ENCODE measurements around the gene TRAM2. TPM values are rescaled to one million over a fixed set of nuclear protein-coding genes. Genes with fewer than 3 reads are reported as not detected.

Gene TRAM2
- total RNA-seq, 1 experiment from 2014 or later: 13.4 TPM

DNA sequence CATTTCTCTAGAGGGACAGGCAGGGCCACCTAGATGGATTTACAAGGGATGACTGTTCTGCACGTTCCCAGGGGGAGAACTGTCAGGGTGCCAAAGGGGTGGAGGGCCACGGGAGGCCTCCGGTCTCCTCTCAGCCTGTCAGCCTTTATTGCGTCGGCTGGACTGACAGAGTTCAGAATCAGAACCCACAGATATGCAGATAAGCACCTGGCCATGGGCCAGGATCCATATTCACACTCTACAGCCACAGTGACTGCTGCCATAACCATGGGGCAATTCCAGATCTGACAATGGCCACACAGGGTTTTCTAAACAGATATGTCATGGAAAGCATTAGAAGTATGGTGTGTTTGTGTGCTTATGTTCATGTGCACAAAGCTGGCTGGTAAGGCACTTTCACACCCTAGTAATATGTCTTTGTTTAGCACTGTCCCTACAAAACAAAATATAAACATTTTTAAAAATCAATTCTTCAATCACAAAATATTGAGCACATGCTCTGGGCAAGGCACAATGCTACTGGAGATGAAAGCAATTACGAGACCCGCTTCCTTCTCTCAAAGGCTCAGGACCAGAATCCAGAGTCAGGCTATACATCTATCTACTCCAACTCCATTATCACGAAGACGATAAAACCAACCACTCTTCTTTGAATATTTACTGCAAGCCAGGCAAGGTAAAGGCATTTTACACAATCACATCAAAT is 29.1 kb downstream of the TRAM2 start:
- Mint-ChIP-seq H3K9me3 (no peaks in the 10 kb centered on the region), H3K27ac (no peak overlapping the region), H3K36me3 (no peaks in the 10 kb centered on the region), H3K4me3 (no peak overlapping the region), H3K4me1 (peaks cover 73% of the 10 kb centered on the region), H3K27me3 (ENCODE audit: low read depth) (no peaks in the 10 kb centered on the region)
- CTCF ChIA-PET: interaction anchor here (1.0 kb wide), 1 partner anchor 28 kb away, joined by 4 read pairs; no protein-coding TSS in a partner anchor
- peak; percentile 65; the same call in 1 of the 2 replicates for TF ChIP-seq GABPB1 (CRISPR knock-in tag; IDR thresholded peaks at IDR 0.05)
- TF ChIP-seq FOXK1 (CRISPR knock-in tag; IDR thresholded peaks at IDR 0.05): no peak
- DNase-seq (ENCODE audit: low spot score): no peak
- no peak for ATAC-seq
- POLR2A ChIA-PET: no interaction called here

DNA sequence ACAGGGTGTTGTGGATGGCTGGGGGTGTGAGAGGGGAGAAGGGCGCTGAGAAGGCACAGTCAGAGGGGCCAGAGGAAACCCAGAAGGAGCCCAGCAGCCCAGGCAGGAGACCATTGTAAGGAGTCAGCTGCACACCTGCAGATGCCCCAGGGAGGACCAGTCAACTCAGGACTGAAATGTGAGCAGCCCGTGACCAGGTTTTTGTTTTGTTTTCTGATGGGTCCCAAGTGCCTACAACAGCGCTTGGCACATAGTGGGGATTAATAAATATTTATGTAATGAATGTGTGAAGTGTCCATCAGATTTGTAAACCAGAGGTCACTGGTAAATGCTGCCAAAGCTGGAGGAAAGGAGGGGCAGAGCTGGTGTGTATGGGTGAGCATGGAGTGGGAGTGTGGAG is 30.2 kb downstream of the TRAM2 start:
- Mint-ChIP-seq H3K36me3 (no peaks in the 10 kb centered on the region), H3K4me3 (no peak overlapping the region), H3K27ac (peak overlapping the region; percentile 66; the same call in 1 of the 2 replicates), H3K4me1 (peaks cover 66% of the 10 kb centered on the region), H3K9me3 (no peaks in the 10 kb centered on the region), H3K27me3 (ENCODE audit: low read depth) (no peaks in the 10 kb centered on the region)
- no peak for ATAC-seq
- ChIA-PET POLR2A (no interaction called here), CTCF (no interaction called here)
- no peak for DNase-seq (ENCODE audit: low spot score)
- TF ChIP-seq, protein P1, sequence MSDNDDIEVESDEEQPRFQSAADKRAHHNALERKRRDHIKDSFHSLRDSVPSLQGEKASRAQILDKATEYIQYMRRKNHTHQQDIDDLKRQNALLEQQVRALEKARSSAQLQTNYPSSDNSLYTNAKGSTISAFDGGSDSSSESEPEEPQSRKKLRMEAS (CRISPR knock-in tag; IDR thresholded peaks at IDR 0.05): no peak
- no peak for TF ChIP-seq ZSCAN18 (CRISPR knock-in tag; IDR thresholded peaks at IDR 0.05)
- no peak for TF ChIP-seq MXD4 (CRISPR knock-in tag; IDR thresholded peaks at IDR 0.05; ENCODE audit: borderline replicate concordance)
- no peak for TF ChIP-seq CDX4 (CRISPR knock-in tag; IDR thresholded peaks at IDR 0.05; ENCODE audit: borderline replicate concordance)

GRCh38 chr6:52546192-52546591 is 30.7 kb downstream of the TRAM2 start:
- CTCF ChIA-PET: no interaction called here
- no peak for DNase-seq (ENCODE audit: low spot score)
- POLR2A ChIA-PET: no interaction called here
- Mint-ChIP-seq H3K9me3 (no peaks in the 10 kb centered on the region), H3K36me3 (no peaks in the 10 kb centered on the region), H3K27ac (peak overlapping the region; percentile 66), H3K4me1 (peaks cover 61% of the 10 kb centered on the region), H3K4me3 (no peak overlapping the region), H3K27me3 (ENCODE audit: low read depth) (no peaks in the 10 kb centered on the region)
- no peak for ATAC-seq
- TF ChIP-seq NFATC4 (CRISPR knock-in tag; IDR thresholded peaks at IDR 0.05) (no peak), SMAD3 (CRISPR knock-in tag; IDR thresholded peaks at IDR 0.05; ENCODE audit: borderline replicate concordance) (no peak), CREM (CRISPR knock-in tag; IDR thresholded peaks at IDR 0.05) (no peak)

GRCh38 chr6:52545406-52546119 is 31.3 kb downstream of the TRAM2 start:
- H3K9me3 Mint-ChIP-seq: no peaks in the 10 kb centered on the region
- ChIA-PET POLR2A (no interaction called here), CTCF (interaction anchor here (0.7 to 0.9 kb wide), 2 partner anchors 31 to 41 kb away, joined by 3 to 4 read pairs; partner anchors contain the start of gene TRAM2)
- H3K4me1 Mint-ChIP-seq: peaks cover 57% of the 10 kb centered on the region
- H3K27ac Mint-ChIP-seq: peak overlapping the region; percentile 66
- ATAC-seq: no peak
- no peaks in the 10 kb centered on the region for H3K27me3 Mint-ChIP-seq (ENCODE audit: low read depth)
- no peaks in the 10 kb centered on the region for H3K36me3 Mint-ChIP-seq
- DNase-seq (ENCODE audit: low spot score): no peak
- H3K4me3 Mint-ChIP-seq: no peak overlapping the region
- TF ChIP-seq ELF4 (CRISPR knock-in tag; IDR thresholded peaks at IDR 0.05; ENCODE audit: low read depth) (no peak), ZNF425 (CRISPR knock-in tag; conservative IDR thresholded peaks at IDR 0.05) (no peak), MXD4 (CRISPR knock-in tag; IDR thresholded peaks at IDR 0.05; ENCODE audit: borderline replicate concordance) (no peak), TP53 (CRISPR knock-in tag; IDR thresholded peaks at IDR 0.05) (no peak), GABPB1 (CRISPR knock-in tag; IDR thresholded peaks at IDR 0.05) (no peak), FOXP1 (CRISPR knock-in tag; IDR thresholded peaks at IDR 0.05; ENCODE audit: borderline replicate concordance) (no peak), TEAD1 (CRISPR knock-in tag; IDR thresholded peaks at IDR 0.05) (no peak), ZNF317 (CRISPR knock-in tag; IDR thresholded peaks at IDR 0.05; ENCODE audit: borderline replicate concordance, low read depth) (no peak), CDX4 (CRISPR knock-in tag; IDR thresholded peaks at IDR 0.05; ENCODE audit: borderline replicate concordance) (no peak), ZNF121 (CRISPR knock-in tag; IDR thresholded peaks at IDR 0.05) (no peak), ETV6 (CRISPR knock-in tag; IDR thresholded peaks at IDR 0.05) (no peak), CREM (CRISPR knock-in tag; IDR thresholded peaks at IDR 0.05) (no peak), FOXK1 (CRISPR knock-in tag; IDR thresholded peaks at IDR 0.05) (no peak)
- TF ChIP-seq, protein P2, sequence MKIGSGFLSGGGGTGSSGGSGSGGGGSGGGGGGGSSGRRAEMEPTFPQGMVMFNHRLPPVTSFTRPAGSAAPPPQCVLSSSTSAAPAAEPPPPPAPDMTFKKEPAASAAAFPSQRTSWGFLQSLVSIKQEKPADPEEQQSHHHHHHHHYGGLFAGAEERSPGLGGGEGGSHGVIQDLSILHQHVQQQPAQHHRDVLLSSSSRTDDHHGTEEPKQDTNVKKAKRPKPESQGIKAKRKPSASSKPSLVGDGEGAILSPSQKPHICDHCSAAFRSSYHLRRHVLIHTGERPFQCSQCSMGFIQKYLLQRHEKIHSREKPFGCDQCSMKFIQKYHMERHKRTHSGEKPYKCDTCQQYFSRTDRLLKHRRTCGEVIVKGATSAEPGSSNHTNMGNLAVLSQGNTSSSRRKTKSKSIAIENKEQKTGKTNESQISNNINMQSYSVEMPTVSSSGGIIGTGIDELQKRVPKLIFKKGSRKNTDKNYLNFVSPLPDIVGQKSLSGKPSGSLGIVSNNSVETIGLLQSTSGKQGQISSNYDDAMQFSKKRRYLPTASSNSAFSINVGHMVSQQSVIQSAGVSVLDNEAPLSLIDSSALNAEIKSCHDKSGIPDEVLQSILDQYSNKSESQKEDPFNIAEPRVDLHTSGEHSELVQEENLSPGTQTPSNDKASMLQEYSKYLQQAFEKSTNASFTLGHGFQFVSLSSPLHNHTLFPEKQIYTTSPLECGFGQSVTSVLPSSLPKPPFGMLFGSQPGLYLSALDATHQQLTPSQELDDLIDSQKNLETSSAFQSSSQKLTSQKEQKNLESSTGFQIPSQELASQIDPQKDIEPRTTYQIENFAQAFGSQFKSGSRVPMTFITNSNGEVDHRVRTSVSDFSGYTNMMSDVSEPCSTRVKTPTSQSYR (CRISPR knock-in tag; IDR thresholded peaks at IDR 0.05): no peak
